Tibial nerve (tissue), 4 donors: ENCODE data around the gene CD79A. TPM values are rescaled to one million over a fixed set of nuclear protein-coding genes. Genes with fewer than 3 reads are reported as not detected.

Source experiments
- DNase-seq, 2 donors: peaks; one replicate each; pipeline ENCODE4 v3.0.0-alpha.2; 2019; ENCODE audit warnings: low spot score in 2 of 2
- H3K27ac ChIP-seq, 4 donors: fragments of 200-600 bp; sonication (generic) in 3 of 4; one replicate each; pipeline ENCODE4 v1.5.1; 2017 to 2019; ENCODE audit warnings: mild to moderate bottlenecking in 1 of 4
- H3K27me3 ChIP-seq, 2 donors: fragments of 200-600 bp; sonication (generic) in 1 of 2; one replicate each; pipeline versions ENCODE4 v1.5.1 to v1.6.0; 2017 to 2019
- H3K36me3 ChIP-seq, 3 donors: fragments of 200-600 bp; sonication (generic); one replicate each; pipeline ENCODE4 v1.5.1; 2018 to 2019
- H3K4me1 ChIP-seq, 4 donors: fragments of 200-600 bp; sonication (generic) in 3 of 4; one replicate each; pipeline ENCODE4 v1.5.1; 2017 to 2019
- H3K4me3 ChIP-seq, 4 donors: fragments of 200-600 bp; sonication (generic) in 3 of 4; one replicate each; pipeline ENCODE4 v1.5.1; 2017 to 2019; ENCODE audit warnings: mild to moderate bottlenecking in 1 of 4, moderate library complexity in 1 of 4
- H3K9me3 ChIP-seq, 4 donors: fragments of 200-600 bp; sonication (generic) in 3 of 4; one replicate each; pipeline ENCODE4 v1.5.1; 2017 to 2019
- CTCF ChIP-seq, 5 experiments: fragments of 200-600 bp in 3 of 5; fragments of 450-650 bp in 2 of 5; sonication (generic) in 3 of 5; IDR thresholded peaks; one replicate each; pipeline ENCODE4 v1.5.1; 2016 to 2019; ENCODE audit warnings: antibody characterized with exemption in 5 of 5, mild to moderate bottlenecking in 3 of 5, moderate library complexity in 2 of 5
- EP300 ChIP-seq, 2 donors: sonication (generic); formaldehyde crosslinking; IDR thresholded peaks; one replicate each; pipeline ENCODE4 v1.6.1; 2017; ENCODE audit warnings: antibody characterized with exemption in 2 of 2, mild to moderate bottlenecking in 1 of 2
- POLR2A ChIP-seq, 2 donors: fragments of 450-650 bp; IDR thresholded peaks; one replicate each; pipeline ENCODE4 v1.6.1; 2017; ENCODE audit warnings: antibody characterized with exemption in 2 of 2, mild to moderate bottlenecking in 2 of 2, moderate library complexity in 2 of 2
- WGBS, 2 donors: methylation state at CpG; one replicate each; pipeline ENCODE4 v1.1.5; 2018; 5-methylcytosine and 5-hydroxymethylcytosine counted together
- total RNA-seq, 4 donors: library from RNA; depleted of rRNA; stranded (reverse); fragments of >200 nt; gene quantifications; one replicate each; pipeline ENCODE4 v1.1.0, GENCODE V29; 2016

CD79A gene
- total RNA-seq, 4 donors from 2014 or later, result not detected

- Histone ChIP-seq H3K27me3 (no peaks in the 10 kb centered on the region), H3K9me3 (no peaks in the 10 kb centered on the region), H3K36me3 (peaks cover 0 to 8% (median 0%) of the 10 kb centered on the region in 3 donors), H3K27ac (peak overlapping the region; percentile 47 to 97 (median 86)), H3K4me3 (peak overlapping the region; percentile 75 to 99 (median 92)), H3K4me1 (peaks cover 0 to 49% (median 13%) of the 10 kb centered on the region in 4 donors)
- no peak for TF ChIP-seq CTCF (IDR thresholded peaks at IDR 0.05)
- TF ChIP-seq EP300 (IDR thresholded peaks at IDR 0.05), result no peak
- TF ChIP-seq POLR2A (IDR thresholded peaks at IDR 0.05), result no peak
- no peak for DNase-seq
- 0% methylated on average over 23 of the region's 23 CpGs for WGBS, 2 donors
Measured at GRCh38 chr19:41883463-41883820, 6.4 kb downstream of the CD79A start.

GRCh38 chr19:41883821-41884733, 7.0 kb downstream of the CD79A start:
- Histone ChIP-seq H3K4me3 (peak overlapping the region; percentile 75 to 99 (median 92)), H3K27ac (peak overlapping the region in 3 of 4 donors; percentile 82 to 97 (median 89)), H3K4me1 (peaks cover 0 to 49% (median 13%) of the 10 kb centered on the region in 4 donors), H3K36me3 (peaks cover 0 to 14% (median 0%) of the 10 kb centered on the region in 3 donors), H3K9me3 (no peaks in the 10 kb centered on the region), H3K27me3 (no peaks in the 10 kb centered on the region)
- peak in 2 of 5 experiments; percentile 40 to 63 for TF ChIP-seq CTCF (IDR thresholded peaks at IDR 0.05)
- TF ChIP-seq POLR2A (IDR thresholded peaks at IDR 0.05), result peak in 1 of 2 donors; percentile 58
- peak; percentile 81 to 93 for TF ChIP-seq EP300 (IDR thresholded peaks at IDR 0.05)
- peak; percentile 80 to 84 for DNase-seq
- WGBS, 2 donors, result 1 to 2% methylated on average over 43 to 48 of the region's 66 CpGs

GRCh38 chr19:41886761-41887710, 10.0 kb downstream of the CD79A start:
- Histone ChIP-seq H3K9me3 (no peaks in the 10 kb centered on the region), H3K4me1 (peaks cover 0 to 48% (median 13%) of the 10 kb centered on the region in 4 donors), H3K27me3 (no peaks in the 10 kb centered on the region), H3K36me3 (peaks cover 0 to 44% (median 0%) of the 10 kb centered on the region in 3 donors), H3K4me3 (peak overlapping the region in 1 of 4 donors; percentile 28), H3K27ac (peak overlapping the region in 2 of 4 donors; percentile 16 to 82)
- TF ChIP-seq POLR2A (IDR thresholded peaks at IDR 0.05), result no peak
- no peak for TF ChIP-seq EP300 (IDR thresholded peaks at IDR 0.05)
- no peak for TF ChIP-seq CTCF (IDR thresholded peaks at IDR 0.05)
- no peak for DNase-seq
- 57 to 60% methylated on average over 13 of the region's 13 CpGs for WGBS, 2 donors

GRCh38 chr19:41887711-41888382, 10.8 kb downstream of the CD79A start:
- no peak for TF ChIP-seq EP300 (IDR thresholded peaks at IDR 0.05)
- no peak for TF ChIP-seq POLR2A (IDR thresholded peaks at IDR 0.05)
- TF ChIP-seq CTCF (IDR thresholded peaks at IDR 0.05), result no peak
- Histone ChIP-seq H3K27me3 (no peaks in the 10 kb centered on the region), H3K27ac (peak overlapping the region in 2 of 4 donors; percentile 16 to 82), H3K36me3 (peaks cover 0 to 52% (median 0%) of the 10 kb centered on the region in 3 donors), H3K9me3 (no peaks in the 10 kb centered on the region), H3K4me3 (peak overlapping the region in 1 of 4 donors; percentile 28), H3K4me1 (peaks cover 0 to 40% (median 13%) of the 10 kb centered on the region in 4 donors)
- 33 to 41% methylated on average over 9 to 15 of the region's 17 CpGs for WGBS, 2 donors
- no peak for DNase-seq
